Body of pancreas (tissue), 4 donors: ENCODE results near the gene DEPDC5. TPM values are rescaled to one million over a fixed set of nuclear protein-coding genes. Genes with fewer than 3 reads are reported as not detected.

Source experiments
- ATAC-seq: fragments of 150-250 bp; one replicate; pipeline ENCODE4 v1.9.1; 2016
- DNase-seq, 4 donors: peaks; one replicate each; pipeline ENCODE4 v3.0.0-alpha.2; 2019
- H3K27ac ChIP-seq, 4 donors: fragments of 200-600 bp; sonication (generic); 1 replicate in 3 of 4; 2 replicates in 1 of 4; pipeline versions ENCODE4 v1.5.1 to v1.6.1; 2016 to 2019; ENCODE audit warnings: mild to moderate bottlenecking in 1 of 4, mixed read lengths in 1 of 4, moderate library complexity in 1 of 4
- H3K27me3 ChIP-seq, 2 donors: fragments of 200-600 bp; sonication (generic); one replicate each; pipeline ENCODE4 v1.6.0; 2016; ENCODE audit warnings: mild to moderate bottlenecking in 1 of 2
- H3K36me3 ChIP-seq, 2 donors: fragments of 200-600 bp; sonication (generic); replicated peaks in 1 of 2; 2 replicates each; pipeline ENCODE4 v1.5.1; 2016; ENCODE audit warnings: low read depth in 2 of 2; ENCODE audit not compliant: insufficient read depth in 1 of 2
- H3K4me1 ChIP-seq: fragments of 200-600 bp; sonication (generic); one replicate; pipeline ENCODE4 v1.6.0; 2016
- H3K4me3 ChIP-seq, 2 donors: fragments of 200-600 bp; sonication (generic); 1 replicate in 1 of 2; 2 replicates in 1 of 2; pipeline ENCODE4 v1.5.1; 2016 to 2019
- H3K9me3 ChIP-seq, 3 donors: fragments of 200-600 bp; sonication (generic); 1 replicate in 2 of 3; 2 replicates in 1 of 3; pipeline ENCODE4 v1.5.1; 2016
- POLR2A ChIP-seq, 3 donors: fragments of 450-650 bp; IDR thresholded peaks; one replicate each; pipeline ENCODE4 v1.6.1; 2016; ENCODE audit warnings: antibody characterized with exemption in 3 of 3, mild to moderate bottlenecking in 2 of 3
- WGBS, 2 donors: methylation state at CpG; one replicate each; pipeline ENCODE4 v1.1.5; 2017; 5-methylcytosine and 5-hydroxymethylcytosine counted together
- intact Hi-C: fragments of 100-400 bp; cut with DNase I; formaldehyde crosslinking; loops from one replicate; pipeline ENCODE4 v1.15.1; 2023
- total RNA-seq, 2 donors: library from RNA; depleted of rRNA; stranded (reverse); fragments of >200 nt; gene quantifications; one replicate each; pipeline ENCODE4 v1.1.0, GENCODE V29; 2016
- TF ChIP-seq, protein P1 (sequence below), 7 experiments: fragments of 450-650 bp in 4 of 7; fragments of 200-600 bp in 3 of 7; sonication (generic) in 3 of 7; IDR thresholded peaks; one replicate each; pipeline ENCODE4 v1.5.1; 2016 to 2019; ENCODE audit warnings: antibody characterized with exemption in 7 of 7

The DEPDC5 gene
- total RNA-seq, 2 donors from 2014 or later, result 21.4 to 40.0 TPM

GRCh38 chr22:31848411-31848810 is 94.6 kb downstream of the DEPDC5 start:
- Histone ChIP-seq H3K4me1 (no peaks in the 10 kb centered on the region), H3K27ac (no peak overlapping the region), H3K27me3 (no peaks in the 10 kb centered on the region), H3K9me3 (no peaks in the 10 kb centered on the region), H3K4me3 (no peak overlapping the region), H3K36me3 (peaks cover 3 to 8% of the 10 kb centered on the region in 2 donors)
- no peak for ATAC-seq
- DNase-seq, result no peak
- TF ChIP-seq, protein P1, sequence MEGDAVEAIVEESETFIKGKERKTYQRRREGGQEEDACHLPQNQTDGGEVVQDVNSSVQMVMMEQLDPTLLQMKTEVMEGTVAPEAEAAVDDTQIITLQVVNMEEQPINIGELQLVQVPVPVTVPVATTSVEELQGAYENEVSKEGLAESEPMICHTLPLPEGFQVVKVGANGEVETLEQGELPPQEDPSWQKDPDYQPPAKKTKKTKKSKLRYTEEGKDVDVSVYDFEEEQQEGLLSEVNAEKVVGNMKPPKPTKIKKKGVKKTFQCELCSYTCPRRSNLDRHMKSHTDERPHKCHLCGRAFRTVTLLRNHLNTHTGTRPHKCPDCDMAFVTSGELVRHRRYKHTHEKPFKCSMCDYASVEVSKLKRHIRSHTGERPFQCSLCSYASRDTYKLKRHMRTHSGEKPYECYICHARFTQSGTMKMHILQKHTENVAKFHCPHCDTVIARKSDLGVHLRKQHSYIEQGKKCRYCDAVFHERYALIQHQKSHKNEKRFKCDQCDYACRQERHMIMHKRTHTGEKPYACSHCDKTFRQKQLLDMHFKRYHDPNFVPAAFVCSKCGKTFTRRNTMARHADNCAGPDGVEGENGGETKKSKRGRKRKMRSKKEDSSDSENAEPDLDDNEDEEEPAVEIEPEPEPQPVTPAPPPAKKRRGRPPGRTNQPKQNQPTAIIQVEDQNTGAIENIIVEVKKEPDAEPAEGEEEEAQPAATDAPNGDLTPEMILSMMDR (IDR thresholded peaks at IDR 0.05), result no peak
- TF ChIP-seq POLR2A (IDR thresholded peaks at IDR 0.05), result no peak
- WGBS, 2 donors, result 100% methylated on average over 1 of the region's 1 CpG; no CpG with 5 or more reads in 1 of the 2 donors
- intact Hi-C loops, result loop anchor here (10.0 kb wide), 1 partner anchor 56 kb away; no protein-coding TSS in a partner anchor

GRCh38 chr22:31850135-31850534 is 96.3 kb downstream of the DEPDC5 start:
- H3K27me3 ChIP-seq, result no peaks in the 10 kb centered on the region
- ATAC-seq, result no peak
- WGBS, 2 donors, result 90 to 91% methylated on average over 3 of the region's 3 CpGs
- no peaks in the 10 kb centered on the region for H3K4me1 ChIP-seq
- intact Hi-C loops, result no loop called here
- TF ChIP-seq, protein P1 (IDR thresholded peaks at IDR 0.05), result no peak
- no peak for TF ChIP-seq POLR2A (IDR thresholded peaks at IDR 0.05)
- H3K36me3 ChIP-seq, result peaks cover 3 to 6% of the 10 kb centered on the region in 2 donors
- H3K9me3 ChIP-seq, result no peaks in the 10 kb centered on the region
- no peak overlapping the region for H3K27ac ChIP-seq
- no peak overlapping the region for H3K4me3 ChIP-seq
- DNase-seq, result no peak

DNA sequence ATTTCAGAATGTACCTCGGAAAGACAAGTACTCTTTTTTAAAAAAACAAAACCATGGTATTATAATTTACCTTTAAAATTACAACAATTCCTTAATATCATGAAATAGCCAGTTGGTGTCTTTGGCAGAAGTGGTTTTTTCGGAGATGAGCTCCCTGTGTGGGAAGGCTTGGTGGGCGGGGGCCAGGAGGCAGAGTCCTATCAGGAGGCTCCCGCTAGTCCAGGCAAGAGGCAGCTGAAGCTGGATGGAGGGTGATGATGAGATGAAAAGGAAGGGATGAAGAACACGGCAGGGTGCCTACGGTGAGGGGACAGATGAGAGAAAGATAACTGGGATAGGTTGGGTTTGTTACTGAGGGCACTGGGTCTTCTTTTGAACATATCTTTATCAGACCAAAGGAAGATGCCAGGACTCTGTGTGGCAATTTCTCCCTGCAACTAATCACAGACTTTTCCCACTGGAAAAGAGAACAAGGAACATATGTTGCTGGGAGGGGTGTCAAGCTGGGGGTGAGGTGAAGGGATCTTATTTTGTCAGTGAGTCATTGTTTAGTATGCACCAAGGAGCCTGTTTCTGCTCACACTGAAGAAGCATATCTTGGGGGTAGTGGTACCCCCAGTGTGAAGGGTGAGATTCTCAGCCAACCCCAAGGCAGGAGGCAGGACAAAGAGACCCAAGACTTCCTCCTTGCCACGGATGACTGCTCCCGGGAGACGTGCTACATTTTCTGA is 99.0 kb downstream of the DEPDC5 start:
- Histone ChIP-seq H3K4me3 (no peak overlapping the region), H3K9me3 (no peaks in the 10 kb centered on the region), H3K4me1 (no peaks in the 10 kb centered on the region), H3K27me3 (no peaks in the 10 kb centered on the region), H3K36me3 (no peaks in the 10 kb centered on the region), H3K27ac (no peak overlapping the region)
- ATAC-seq (no peak), DNase-seq (no peak)
- intact Hi-C loops, result no loop called here
- TF ChIP-seq POLR2A (IDR thresholded peaks at IDR 0.05), result no peak
- TF ChIP-seq, protein P1 (IDR thresholded peaks at IDR 0.05), result no peak
- 91% methylated on average over 9 of the region's 9 CpGs for WGBS, 2 donors

DNA sequence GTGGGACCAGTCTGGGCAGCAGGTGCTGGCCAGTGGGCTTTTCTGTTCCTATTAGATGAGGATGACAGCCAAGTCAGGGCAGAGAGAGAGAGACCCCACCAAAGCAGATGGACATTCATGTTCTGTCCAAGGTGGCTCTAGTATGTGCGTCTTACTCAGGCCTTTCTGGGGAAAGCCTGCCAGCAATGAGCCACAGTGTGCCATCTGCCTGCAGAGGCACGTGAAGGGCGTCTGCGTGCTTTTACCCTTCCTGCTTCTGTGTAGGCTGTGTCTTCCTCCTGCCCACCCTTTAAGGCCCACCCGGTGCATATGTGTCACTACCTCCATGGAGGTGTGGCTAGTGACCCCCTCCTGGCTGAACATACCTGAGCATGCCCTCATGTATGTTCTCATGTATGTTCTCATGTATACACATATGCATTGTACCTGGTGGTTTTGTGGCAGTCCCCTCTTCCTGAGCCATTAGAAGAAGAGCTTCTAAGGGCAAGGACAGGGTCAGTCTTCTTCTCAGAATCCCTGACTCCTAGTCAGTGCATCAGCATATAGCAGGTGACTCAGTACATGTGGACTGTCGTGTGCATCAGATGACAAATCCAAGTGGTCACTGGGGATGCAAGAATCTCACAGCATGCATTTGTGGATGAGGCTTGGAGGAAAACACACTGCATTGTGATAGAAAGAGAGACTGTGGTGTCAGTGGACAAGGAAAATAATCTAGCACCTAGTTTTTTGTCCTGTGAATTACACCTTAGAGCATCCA is 100.1 kb downstream of the DEPDC5 start:
- Histone ChIP-seq H3K36me3 (no peaks in the 10 kb centered on the region), H3K27me3 (no peaks in the 10 kb centered on the region), H3K4me3 (no peak overlapping the region), H3K27ac (no peak overlapping the region), H3K4me1 (no peaks in the 10 kb centered on the region), H3K9me3 (no peaks in the 10 kb centered on the region)
- intact Hi-C loops, result no loop called here
- no peak for TF ChIP-seq POLR2A (IDR thresholded peaks at IDR 0.05)
- TF ChIP-seq, protein P1 (IDR thresholded peaks at IDR 0.05), result no peak
- ATAC-seq (no peak), DNase-seq (no peak)
- 82 to 87% methylated on average over 2 to 6 of the region's 6 CpGs for WGBS, 2 donors
